CD4-positive, alpha-beta T cell treated with Interleukin-21 for 1 hour (primary cell): ENCODE data around the gene KNOP1.

Source experiments
- DNase-seq: peaks from one replicate; pipeline ENCODE4 v3.0.0-alpha.2; 2020

KNOP1 gene, protein sequence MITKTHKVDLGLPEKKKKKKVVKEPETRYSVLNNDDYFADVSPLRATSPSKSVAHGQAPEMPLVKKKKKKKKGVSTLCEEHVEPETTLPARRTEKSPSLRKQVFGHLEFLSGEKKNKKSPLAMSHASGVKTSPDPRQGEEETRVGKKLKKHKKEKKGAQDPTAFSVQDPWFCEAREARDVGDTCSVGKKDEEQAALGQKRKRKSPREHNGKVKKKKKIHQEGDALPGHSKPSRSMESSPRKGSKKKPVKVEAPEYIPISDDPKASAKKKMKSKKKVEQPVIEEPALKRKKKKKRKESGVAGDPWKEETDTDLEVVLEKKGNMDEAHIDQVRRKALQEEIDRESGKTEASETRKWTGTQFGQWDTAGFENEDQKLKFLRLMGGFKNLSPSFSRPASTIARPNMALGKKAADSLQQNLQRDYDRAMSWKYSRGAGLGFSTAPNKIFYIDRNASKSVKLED

DNA sequence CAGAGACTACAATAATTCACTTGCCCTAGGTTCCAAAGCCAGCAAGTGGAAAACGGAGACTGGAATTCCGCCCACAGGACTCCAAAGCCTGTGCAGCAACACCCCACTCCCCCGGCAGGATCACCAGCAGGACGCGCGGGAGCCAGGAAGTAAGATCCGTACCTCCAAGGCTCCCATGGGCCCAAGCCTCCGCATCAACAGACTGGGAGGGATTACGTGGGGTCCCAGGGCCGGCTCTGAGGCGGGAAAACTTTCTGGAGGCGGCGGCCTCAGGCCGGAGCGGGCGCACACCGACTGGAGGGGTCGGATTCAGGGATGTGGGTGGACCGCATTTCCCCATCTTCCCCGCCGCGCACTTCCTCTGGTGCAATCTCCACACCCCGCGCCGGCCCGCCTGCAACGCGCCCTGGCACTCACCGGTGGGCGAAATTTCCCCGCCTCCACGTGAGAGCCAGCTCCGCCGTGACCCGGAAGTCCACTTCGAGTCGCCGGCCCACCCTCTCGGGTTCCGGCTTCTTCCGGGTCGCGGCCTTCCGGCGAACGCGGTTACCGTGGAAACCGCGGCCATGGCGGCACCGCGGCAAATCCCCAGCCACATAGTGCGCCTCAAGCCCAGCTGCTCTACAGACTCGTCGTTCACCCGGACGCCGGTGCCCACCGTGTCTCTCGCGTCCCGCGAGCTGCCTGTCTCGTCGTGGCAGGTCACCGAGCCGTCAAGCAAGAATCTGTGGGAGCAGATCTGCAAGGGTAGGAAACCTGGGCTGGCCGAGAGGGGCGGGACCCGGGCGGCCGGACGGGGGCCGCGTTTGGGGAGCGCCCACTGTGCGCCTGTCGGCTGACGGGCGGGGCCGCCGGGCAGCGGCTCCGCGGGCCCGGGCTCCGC is at the start of gene KNOP1, which contains the start of gene IQCK:
TSS of gene KNOP1 (minus strand) at position 487 of the 883 bp plus-strand sequence. CDS start 3,192 bp downstream, outside the sequence.
TSS of gene IQCK (plus strand) at position 531 of the 883 bp plus-strand sequence. CDS start at position 567, 36 bp downstream.
- DNase-seq, result peak; percentile 91

DNA sequence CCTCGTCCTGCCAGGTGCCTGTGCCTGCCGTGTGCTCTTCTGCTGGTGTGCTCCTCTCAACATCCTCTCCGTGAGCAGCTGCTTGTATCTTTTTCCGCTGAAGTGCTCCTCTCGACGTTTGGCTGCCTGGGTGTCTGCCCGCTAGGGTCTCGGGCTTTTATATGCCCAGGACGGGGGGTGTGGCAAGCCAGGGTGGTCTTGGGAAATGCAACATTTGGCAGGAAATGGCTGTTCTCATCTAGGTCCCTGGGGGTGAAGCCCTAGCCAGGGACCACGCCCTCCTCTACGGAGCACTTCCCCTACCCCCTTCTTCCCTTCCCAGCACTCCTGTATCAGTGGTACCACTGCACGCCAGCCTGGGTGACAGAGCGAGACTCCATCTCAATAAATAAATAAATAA is 49.5 kb upstream of the KNOP1 start:
- DNase-seq, result no peak

DNA sequence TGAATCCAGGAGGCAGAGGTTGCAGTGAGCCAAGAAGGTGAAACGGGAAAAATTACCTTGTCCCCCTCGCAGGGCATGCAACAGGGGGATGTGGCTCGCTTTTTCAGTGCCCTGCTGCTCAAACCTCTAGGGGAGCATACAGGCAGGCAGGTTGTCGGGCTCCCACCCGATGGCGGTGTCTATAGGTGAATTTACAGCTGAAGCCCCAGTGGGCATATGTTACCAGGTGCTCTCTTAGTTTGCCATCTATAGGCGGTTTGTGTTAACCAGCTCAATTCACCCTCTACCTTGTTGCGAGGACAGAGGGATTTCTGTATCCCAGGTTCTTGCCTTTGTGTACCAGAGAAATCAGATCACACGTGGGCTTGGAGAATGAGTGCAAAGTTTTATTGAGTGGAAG is 49.0 kb upstream of the KNOP1 start:
- no peak for DNase-seq

DNA sequence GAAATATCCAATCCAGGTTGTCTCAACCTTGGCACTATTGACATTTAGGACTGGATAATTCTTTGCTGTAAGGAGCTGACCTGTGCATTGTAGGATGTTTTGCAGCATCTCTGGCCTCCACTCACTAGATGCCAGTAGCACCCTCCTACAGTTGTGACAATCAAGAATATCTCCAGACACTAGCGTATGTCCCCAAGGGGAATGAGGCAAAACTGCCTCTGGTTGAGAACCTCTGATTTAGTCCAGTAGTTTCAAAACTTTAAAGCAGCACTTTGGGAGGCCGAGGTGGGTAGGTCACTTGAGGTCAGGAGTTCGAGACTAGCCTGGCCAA is 48.5 kb upstream of the KNOP1 start:
- no peak for DNase-seq

DNA sequence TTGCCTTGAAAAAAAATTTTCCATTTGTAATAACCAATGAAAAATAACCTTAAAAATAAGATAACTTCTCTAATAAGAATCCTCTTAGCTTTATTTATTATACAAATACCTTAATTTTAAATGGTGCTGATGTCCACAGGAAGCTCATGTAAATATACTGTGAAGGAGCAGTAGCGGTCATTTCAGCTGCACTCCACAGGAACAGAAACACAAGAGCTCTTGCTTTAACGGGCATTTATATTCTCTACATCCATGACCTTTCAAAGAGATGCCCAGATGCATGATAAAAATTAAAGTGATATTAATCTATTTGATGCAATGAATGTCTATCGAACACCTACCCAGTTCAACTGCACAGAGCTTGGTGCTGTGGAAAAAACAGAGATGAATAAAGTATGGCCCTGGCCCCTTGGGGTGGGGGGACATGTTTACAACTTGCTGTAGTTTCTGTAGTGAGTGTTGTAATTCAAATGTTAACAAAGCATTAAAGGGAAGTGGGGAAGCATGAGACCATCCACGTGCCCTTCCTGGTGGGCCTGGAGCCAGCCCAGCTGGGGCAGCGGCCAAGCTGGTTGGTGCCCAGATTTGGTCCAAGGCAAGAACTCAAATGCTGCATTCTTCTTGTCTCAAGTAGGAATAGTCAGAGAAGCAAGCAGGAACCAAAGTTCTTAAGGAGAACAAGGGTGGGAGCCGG is 48.0 kb upstream of the KNOP1 start:
- no peak for DNase-seq

DNA sequence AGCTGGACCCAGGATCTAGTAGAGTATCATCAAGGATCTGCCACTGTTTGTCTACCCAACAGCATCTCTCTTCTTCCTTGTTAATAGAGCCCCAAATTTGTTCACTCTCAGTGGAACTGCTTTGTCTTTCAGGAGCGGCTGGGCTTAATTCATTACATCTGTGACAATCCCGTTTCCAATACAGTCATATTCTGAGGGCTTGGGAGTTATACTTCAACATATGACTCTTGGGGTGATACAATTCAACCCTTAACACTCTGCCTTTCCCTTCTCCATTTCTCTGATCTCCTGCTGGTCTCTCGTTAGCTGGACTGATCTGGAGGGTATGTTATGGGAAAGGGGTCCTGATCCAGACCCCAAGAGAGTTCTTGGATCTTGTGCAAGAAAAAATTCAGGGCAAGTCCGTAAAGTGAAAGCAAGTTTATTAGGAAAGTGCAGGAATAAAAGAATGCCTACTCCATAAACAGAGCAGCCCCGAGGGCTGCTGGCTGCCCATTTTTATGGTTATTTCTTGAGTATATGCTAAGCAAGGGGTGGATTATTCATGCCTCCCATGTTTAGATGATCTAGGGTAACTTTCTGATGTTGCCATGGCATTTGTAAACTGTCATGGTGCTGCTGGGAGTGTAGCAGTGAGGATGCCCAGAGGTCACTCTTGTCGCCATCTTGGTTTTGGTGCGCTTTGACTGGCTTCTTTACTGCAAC is 42.5 kb upstream of the KNOP1 start:
- DNase-seq, result no peak

DNA sequence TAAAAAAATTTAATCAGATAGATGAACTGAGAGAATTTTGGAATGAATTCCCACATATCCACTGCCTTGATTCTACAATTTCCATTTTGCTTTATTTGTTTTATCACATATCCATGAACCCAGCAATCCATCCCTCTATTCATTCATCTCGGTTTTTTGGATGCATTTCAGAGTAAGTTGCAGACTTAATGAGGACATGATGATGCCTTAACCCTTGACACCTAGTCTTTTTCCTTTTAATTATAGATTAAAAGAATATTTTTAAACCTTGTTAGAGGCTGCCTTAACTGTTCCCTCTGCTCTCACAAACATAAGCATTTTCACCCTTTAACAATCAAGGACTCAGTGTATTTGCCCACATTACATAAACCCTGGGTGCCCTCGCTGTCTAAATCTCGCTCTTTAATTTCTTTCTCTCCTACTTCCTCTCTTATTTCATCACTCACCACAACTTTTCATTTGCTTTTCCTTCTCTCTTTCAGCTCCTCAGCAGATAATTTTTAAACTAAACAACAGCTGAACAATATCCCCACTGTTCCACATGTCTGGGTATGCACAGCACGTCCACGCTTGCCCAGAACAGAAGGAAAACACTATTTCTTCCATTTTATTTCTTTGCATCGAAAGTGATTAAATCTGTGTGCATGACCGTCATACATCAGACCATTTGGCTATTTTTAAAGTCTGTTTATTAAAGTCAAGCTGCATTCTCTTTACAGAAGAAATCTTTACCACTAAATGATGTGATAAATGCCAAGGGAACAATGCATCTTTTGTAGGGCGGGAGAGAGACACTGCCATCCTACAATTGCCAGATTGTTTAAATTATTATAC is 40.0 kb upstream of the KNOP1 start:
- no peak for DNase-seq

DNA sequence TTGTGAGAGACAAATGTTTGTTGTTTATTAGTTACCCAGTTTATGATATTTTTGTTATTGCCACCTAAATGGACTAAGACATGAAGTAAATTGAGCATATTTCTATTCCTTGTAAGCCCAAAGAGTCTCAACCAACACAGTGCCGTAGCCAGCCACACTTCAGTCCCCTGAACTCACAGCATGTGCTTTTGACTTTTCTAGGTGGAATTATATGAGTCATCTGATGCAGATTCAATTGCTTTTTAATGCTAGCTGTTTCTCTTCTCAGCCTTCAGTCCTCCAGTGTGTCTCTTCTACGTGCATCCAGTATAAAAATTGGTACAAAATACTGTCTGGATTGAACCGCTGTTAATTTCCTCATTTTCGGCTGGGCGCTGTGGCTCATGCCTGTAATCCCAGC is 39.0 kb upstream of the KNOP1 start:
- no peak for DNase-seq

DNA sequence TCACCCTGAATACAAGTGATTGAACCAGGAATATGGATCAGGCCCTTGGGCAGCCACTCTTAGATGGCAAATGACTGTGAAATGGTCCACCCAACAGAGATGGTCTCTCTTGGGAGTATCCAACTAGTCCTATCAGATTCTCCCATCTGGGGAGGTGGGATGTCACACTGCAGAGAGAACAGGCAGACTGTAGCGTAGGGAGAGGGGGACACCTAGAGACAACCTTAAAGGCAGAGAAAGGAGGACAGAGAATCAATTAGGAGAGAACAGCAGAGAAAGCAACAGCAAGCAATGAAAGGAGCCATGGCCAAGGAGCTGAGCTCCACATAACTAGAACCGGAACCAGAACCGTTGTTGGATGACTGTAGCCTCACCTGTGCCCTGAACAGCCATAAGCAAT is 37.2 kb upstream of the KNOP1 start:
- DNase-seq, result no peak

DNA sequence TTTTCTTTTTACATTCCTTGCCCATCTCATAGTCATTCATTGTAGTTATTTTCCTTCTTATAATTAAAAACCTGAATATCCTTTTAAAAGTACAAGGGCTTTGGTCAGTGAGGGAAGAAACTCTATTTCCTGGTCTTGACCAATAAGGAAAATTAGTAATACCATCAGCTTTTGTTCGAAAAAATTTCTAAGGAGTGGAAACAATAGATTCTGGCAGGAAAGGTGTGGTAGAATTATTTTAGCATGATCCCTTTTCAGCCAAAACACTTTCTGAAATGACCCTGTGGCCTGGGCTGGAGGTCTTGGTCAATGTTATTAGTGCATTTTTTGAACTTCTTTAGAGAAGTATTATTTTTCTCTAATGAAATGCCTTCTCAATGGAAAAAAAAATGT is 36.6 kb upstream of the KNOP1 start:
- no peak for DNase-seq

DNA sequence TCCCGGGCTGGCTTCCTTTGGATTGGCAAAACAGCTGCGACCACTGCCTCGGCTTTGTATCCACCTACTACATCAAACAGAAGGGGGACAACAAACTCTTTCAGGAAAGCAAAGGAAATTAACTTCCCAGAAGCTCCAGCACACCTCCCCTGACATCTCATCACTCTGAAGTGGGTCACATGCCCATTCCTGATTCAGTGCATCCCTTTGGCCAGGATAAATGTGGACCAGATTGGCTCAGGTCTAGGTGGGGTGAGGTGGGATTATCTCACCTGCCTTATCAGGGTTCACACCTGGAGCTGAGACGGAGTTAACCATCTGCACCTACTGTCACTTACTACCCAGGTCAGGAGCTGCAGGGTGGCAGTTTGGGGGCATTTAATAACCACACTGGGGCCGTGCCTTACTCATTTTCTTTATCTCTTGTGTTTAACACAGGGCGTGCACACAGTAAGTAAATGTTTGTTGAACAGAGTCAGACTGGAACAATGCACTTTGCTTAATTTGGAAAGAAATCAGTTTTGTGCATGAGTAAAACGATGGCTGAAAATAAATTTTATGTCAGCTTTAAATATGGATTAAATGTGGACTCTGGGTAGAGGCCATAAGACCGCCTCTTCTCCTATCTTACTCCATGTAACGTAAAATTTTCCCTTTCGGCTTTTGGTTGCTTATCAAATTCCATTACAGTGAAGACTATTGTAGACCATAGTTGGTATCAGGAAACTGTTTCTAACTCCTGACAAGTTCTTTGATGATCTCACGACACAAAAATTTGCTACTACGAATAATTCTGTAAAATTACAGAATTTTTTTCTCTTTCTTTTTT is 36.0 kb upstream of the KNOP1 start:
- DNase-seq, result no peak

DNA sequence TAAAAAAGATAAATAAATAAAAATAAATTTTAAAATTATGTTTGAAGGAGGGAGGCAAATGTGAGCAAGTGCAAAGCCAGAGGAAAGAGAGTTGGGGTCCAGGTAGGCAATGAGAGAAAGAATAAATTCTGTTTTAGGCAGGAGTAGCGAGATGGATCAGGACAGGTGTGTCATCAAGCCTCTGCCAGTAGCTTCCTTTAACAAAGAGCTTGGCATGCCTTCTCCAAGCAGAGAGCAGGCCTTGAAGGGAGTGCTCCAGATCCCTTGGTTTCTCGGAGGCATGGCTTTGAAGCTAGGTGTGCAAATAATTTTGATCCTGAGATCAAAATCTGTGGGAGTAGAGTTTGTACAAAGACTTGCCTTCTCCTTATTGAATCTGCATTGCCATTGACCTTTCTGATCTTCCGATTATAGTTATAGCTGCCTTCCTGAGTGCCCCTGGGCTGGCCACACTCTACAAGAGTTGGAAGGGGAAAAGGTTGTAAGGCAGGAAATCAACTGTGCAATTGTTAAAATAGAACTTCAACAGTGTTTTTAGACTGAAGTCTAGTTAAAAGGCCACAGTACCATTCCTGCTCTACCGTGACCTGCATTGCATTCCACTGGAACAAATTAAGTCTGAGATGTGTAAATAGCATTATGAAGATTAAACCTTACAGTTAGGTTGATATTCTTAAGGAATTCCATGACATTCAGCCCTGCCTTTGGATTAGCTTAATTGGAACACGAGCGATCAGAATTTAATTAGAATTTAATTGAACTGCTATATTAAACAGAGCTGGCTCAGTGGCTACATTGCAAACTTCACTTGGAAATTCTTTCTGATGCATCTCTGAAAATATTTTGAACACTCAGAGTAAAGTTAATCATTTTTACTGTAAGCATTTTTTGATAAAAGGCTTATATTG is 33.7 kb upstream of the KNOP1 start:
- DNase-seq, result no peak

DNA sequence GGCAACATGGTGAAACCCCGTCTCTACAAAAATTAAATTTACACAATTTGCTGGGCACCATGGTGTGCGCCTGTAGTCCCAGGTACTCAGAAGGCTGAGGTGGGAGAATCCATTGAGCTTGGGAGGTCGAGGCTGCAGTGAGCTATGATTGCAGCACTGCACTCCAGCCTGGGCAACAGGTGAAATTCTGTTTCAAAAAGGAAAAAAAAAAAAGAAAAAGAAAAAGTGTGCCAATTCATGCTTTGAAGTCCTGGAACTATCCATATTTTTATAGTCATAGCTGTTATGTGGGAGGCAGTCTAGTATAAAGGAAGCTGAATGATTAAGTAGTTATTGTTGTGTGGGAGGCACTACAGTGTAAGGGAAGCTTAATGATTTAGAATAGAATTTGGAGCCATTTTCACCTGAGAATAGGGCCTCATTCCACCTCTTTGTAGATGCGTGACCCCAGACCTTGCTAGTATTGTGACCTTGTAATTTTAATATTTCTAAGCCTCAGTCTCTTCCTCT is 31.6 kb upstream of the KNOP1 start:
- no peak for DNase-seq

DNA sequence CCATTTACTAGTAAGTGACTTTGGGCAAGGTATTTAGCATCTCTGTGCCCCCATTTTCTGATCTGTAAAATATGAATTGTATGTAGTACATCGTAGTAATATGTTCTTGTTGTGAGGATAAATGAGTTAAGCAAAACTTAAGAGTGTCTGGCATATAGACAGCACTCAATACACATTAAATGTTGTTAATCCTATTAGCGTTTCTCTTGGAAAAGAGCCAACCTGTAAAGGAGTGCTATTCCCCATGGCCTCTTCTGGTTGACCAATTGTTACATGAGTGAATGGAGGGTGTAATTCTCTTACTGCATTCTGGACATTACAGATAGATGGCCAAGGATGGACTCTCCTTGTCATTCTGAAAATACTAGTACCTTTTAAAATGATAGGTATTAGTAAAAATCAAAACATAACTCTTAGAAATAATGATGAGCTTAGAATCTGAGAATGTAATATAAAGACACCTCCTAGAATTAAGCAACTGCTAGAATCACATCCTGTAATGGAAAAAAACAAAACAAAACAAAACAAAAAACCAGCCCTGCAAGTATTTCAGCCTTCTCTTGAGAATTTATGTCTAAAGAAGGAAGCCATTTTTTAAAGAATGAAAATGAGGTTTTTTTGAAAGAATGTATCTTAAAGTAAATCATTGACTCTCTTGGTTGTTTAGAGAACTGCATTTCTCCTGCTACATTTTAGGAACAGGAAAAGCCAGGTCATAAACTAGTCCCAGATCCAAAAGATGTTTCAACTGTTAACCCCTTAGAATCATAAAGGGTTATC is 30.6 kb upstream of the KNOP1 start:
- DNase-seq, result no peak

DNA sequence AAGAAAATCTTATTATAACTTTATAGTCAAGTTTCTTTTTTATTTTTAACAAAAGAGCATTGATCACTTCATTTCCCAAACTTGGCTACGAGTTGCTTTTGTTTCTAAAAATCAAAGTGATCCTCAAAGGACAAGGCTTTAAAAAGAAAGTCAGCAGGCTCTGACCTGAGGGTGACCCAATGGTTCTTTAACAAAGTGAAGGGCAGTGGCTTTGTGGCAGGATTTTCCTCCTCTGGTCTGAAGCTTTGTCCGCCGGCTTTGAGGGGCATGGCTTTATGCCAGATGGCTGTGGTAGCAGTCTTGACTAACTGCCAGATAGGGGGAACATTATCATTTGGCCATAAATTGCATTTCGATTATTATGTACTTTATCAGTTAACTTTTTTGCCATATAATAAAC is 28.5 kb upstream of the KNOP1 start:
- DNase-seq, result no peak

DNA sequence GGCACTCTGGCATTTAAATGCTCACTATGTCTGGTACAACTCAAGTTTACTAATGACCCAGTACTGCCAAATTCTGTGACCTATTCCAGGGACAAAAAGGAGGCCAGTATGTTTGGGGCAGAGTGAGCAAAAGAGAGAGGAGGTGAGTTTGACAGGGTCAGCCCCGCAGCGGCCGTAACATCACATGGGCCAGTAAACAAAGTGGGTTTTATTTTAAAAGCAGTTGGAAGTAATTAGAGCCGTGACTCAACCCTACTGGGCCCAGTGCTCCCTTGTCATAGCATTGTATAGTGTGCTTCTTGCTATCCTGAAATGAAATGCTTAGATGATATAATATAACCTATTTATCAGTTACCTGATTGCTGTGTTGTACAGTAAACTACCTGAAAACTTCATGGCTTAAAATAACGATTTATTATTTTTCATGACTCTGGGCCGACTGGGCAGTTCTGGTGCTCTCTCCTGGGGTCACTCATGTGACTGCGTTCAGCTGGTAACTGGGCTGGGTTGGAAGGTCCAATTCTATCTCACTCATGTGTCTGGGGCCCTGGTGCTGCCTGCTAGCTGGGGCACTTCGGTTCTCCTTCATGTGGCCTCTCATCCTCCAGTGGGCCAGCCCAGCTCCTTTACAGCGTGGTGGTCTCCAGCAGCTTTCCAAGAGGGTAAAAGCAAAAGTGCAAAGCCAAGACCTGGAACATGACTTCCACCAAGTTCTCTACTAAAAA is 27.4 kb upstream of the KNOP1 start:
- DNase-seq, result no peak

DNA sequence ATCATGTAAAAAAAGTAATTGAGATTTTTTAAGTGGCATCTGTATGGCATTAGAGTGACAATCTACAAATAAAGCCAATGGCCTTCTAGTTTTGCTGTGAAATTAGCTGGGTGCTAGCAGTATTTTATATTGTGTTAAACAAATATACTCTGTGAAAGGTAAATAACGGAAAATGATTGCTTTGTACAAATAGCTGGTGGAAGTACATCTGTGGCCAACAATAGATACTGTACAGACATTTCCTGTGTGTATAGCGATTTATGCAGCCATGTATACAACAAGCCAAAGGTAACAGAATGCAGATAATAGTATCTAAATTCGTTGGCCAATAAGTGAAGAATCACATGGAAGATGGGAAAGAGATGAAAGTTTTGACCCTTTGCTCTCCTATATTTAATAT is 26.6 kb upstream of the KNOP1 start:
- DNase-seq, result no peak

DNA sequence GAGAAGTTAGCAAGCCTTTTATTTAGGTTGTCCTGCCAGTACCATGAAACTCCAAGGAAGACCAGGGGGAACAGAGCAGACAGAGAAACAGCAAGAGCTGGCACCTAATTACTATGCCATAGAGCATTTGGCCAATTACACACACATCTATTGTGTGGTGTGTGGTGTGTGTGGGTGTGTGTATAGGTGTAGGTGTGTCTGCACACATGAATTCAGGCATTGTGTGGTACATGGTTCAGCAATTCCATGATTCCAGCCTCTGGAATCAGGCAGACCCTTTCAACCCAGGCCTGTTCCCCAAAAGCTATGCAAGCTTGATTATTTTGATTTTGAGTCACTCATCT is 25.8 kb upstream of the KNOP1 start:
- no peak for DNase-seq
